Skeletal muscle tissue (tissue), 4 donors: ENCODE data around the gene BCL11A. TPM values are rescaled to one million over a fixed set of nuclear protein-coding genes. Genes with fewer than 3 reads are reported as not detected.

ENCODE experiments used
- H3K27ac ChIP-seq: one replicate; pipeline ENCODE4 v1.7.0; 2013; ENCODE audit warnings: mild to moderate bottlenecking, low read depth, low read length, inconsistent platforms
- H3K27me3 ChIP-seq, 3 donors: one replicate each; pipeline ENCODE4 v1.7.0; 2013; ENCODE audit warnings: low read length in 3 of 3; ENCODE audit not compliant: control insufficient read depth in 3 of 3, insufficient read depth in 3 of 3
- H3K36me3 ChIP-seq, 3 donors: one replicate each; pipeline ENCODE4 v1.7.0; 2013; ENCODE audit warnings: low read length in 3 of 3; ENCODE audit not compliant: control insufficient read depth in 3 of 3, insufficient read depth in 3 of 3
- H3K4me1 ChIP-seq, 3 donors: one replicate each; pipeline ENCODE4 v1.7.0; 2013; ENCODE audit warnings: low read length in 3 of 3, mild to moderate bottlenecking in 3 of 3; ENCODE audit not compliant: control insufficient read depth in 3 of 3, insufficient read depth in 3 of 3
- H3K4me3 ChIP-seq, 3 donors: one replicate each; pipeline ENCODE4 v1.7.0; 2013; ENCODE audit warnings: low read length in 3 of 3
- H3K9ac ChIP-seq, 3 donors: one replicate each; pipeline ENCODE4 v1.7.0; 2013; ENCODE audit warnings: low read length in 3 of 3, mild to moderate bottlenecking in 3 of 3, moderate library complexity in 2 of 3, low read depth in 1 of 3
- H3K9me3 ChIP-seq, 3 donors: one replicate each; pipeline ENCODE4 v1.7.0; 2013; ENCODE audit warnings: low read length in 3 of 3; ENCODE audit not compliant: control insufficient read depth in 3 of 3
- total RNA-seq: library from RNA; depleted of rRNA; stranded (reverse); fragments of >200 nt; gene quantifications from one replicate; pipeline ENCODE4 v1.2.3, GENCODE V29; 2014
- donor health status: Osteomylitis.

BCL11A gene
- total RNA-seq, 1 donor from 2014 or later, result 4.2 TPM

GRCh38 chr2:60520151-60520876, 33.1 kb downstream of the BCL11A start:
- no peak overlapping the region for H3K9ac ChIP-seq
- no peaks in the 10 kb centered on the region for H3K4me1 ChIP-seq
- no peak overlapping the region for H3K4me3 ChIP-seq
- no peaks in the 10 kb centered on the region for H3K27me3 ChIP-seq
- no peak overlapping the region for H3K27ac ChIP-seq
- H3K36me3 ChIP-seq, result no peaks in the 10 kb centered on the region
- no peaks in the 10 kb centered on the region for H3K9me3 ChIP-seq

GRCh38 chr2:60519231-60519863, 34.1 kb downstream of the BCL11A start:
- Histone ChIP-seq H3K9ac (no peak overlapping the region), H3K4me3 (no peak overlapping the region), H3K4me1 (no peaks in the 10 kb centered on the region)

GRCh38 chr2:60518567-60518966, 34.9 kb downstream of the BCL11A start:
- Histone ChIP-seq H3K4me3 (no peak overlapping the region), H3K27me3 (no peaks in the 10 kb centered on the region), H3K9ac (no peak overlapping the region), H3K4me1 (no peaks in the 10 kb centered on the region), H3K27ac (no peak overlapping the region), H3K9me3 (no peaks in the 10 kb centered on the region), H3K36me3 (no peaks in the 10 kb centered on the region)

More at GRCh38 chr2:60519231-60519863, 34.1 kb downstream of the BCL11A start:
- Histone ChIP-seq H3K27ac (no peak overlapping the region), H3K9me3 (no peaks in the 10 kb centered on the region), H3K36me3 (no peaks in the 10 kb centered on the region), H3K27me3 (no peaks in the 10 kb centered on the region)

- Histone ChIP-seq H3K9ac (no peak overlapping the region), H3K36me3 (no peaks in the 10 kb centered on the region), H3K27ac (no peak overlapping the region), H3K27me3 (peaks cover 0 to 2% (median 0%) of the 10 kb centered on the region in 3 donors), H3K4me3 (no peak overlapping the region), H3K4me1 (no peaks in the 10 kb centered on the region), H3K9me3 (no peaks in the 10 kb centered on the region)
Measured at GRCh38 chr2:60517446-60517845, 36.0 kb downstream of the BCL11A start.

GRCh38 chr2:60516826-60517225, 36.6 kb downstream of the BCL11A start:
- Histone ChIP-seq H3K4me1 (no peaks in the 10 kb centered on the region), H3K9me3 (no peaks in the 10 kb centered on the region), H3K27ac (no peak overlapping the region), H3K27me3 (peaks cover 0 to 2% (median 0%) of the 10 kb centered on the region in 3 donors), H3K9ac (no peak overlapping the region), H3K36me3 (no peaks in the 10 kb centered on the region), H3K4me3 (no peak overlapping the region)

- Histone ChIP-seq H3K4me3 (no peak overlapping the region), H3K27me3 (peaks cover 0 to 2% (median 0%) of the 10 kb centered on the region in 3 donors), H3K4me1 (no peaks in the 10 kb centered on the region), H3K9me3 (no peaks in the 10 kb centered on the region), H3K36me3 (no peaks in the 10 kb centered on the region), H3K27ac (no peak overlapping the region), H3K9ac (no peak overlapping the region)
Measured at GRCh38 chr2:60516383-60516811, 37.1 kb downstream of the BCL11A start.

- Histone ChIP-seq H3K27ac (no peak overlapping the region), H3K4me3 (no peak overlapping the region), H3K4me1 (no peaks in the 10 kb centered on the region), H3K9me3 (no peaks in the 10 kb centered on the region), H3K27me3 (peaks cover 0 to 2% (median 0%) of the 10 kb centered on the region in 3 donors), H3K36me3 (no peaks in the 10 kb centered on the region), H3K9ac (no peak overlapping the region)
Measured at GRCh38 chr2:60515721-60516226, 37.7 kb downstream of the BCL11A start.

GRCh38 chr2:60513996-60514395, 39.5 kb downstream of the BCL11A start:
- no peaks in the 10 kb centered on the region for H3K36me3 ChIP-seq
- no peaks in the 10 kb centered on the region for H3K9me3 ChIP-seq
- H3K4me3 ChIP-seq, result no peak overlapping the region
- H3K9ac ChIP-seq, result no peak overlapping the region
- H3K27me3 ChIP-seq, result peaks cover 2 to 5% (median 2%) of the 10 kb centered on the region in 3 donors
- H3K27ac ChIP-seq, result no peak overlapping the region
- no peaks in the 10 kb centered on the region for H3K4me1 ChIP-seq

- Histone ChIP-seq H3K9me3 (no peaks in the 10 kb centered on the region), H3K4me3 (no peak overlapping the region), H3K27ac (no peak overlapping the region), H3K9ac (no peak overlapping the region), H3K27me3 (peaks cover 2 to 5% (median 2%) of the 10 kb centered on the region in 3 donors), H3K36me3 (no peaks in the 10 kb centered on the region), H3K4me1 (no peaks in the 10 kb centered on the region)
Measured at GRCh38 chr2:60513191-60513590, 40.3 kb downstream of the BCL11A start.

- H3K27me3 ChIP-seq, result peaks cover 2 to 5% (median 2%) of the 10 kb centered on the region in 3 donors
- no peaks in the 10 kb centered on the region for H3K36me3 ChIP-seq
- H3K9me3 ChIP-seq, result no peaks in the 10 kb centered on the region
- no peak overlapping the region for H3K9ac ChIP-seq
- H3K4me3 ChIP-seq, result no peak overlapping the region
- no peaks in the 10 kb centered on the region for H3K4me1 ChIP-seq
- H3K27ac ChIP-seq, result no peak overlapping the region
Measured at GRCh38 chr2:60512641-60513040, 40.8 kb downstream of the BCL11A start.
